GM06990 (cell line): ENCODE data around the gene SDF4.

Experiments
- DNase-seq: peaks from one replicate; pipeline ENCODE4 v3.0.0-alpha.2; 2011; ENCODE audit not compliant: insufficient read length; ENCODE audit errors: extremely low read depth
- H3K27me3 ChIP-seq: replicated peaks from 2 replicates; pipeline ENCODE4 v1.6.0; 2011; ENCODE audit warnings: low read length; ENCODE audit not compliant: control insufficient read depth, insufficient read depth
- H3K36me3 ChIP-seq: 2 replicates; pipeline ENCODE4 v1.5.1; 2011; ENCODE audit warnings: low read length; ENCODE audit not compliant: control insufficient read depth, insufficient read depth
- H3K4me3 ChIP-seq: replicated peaks from 2 replicates; pipeline ENCODE4 v1.5.1; 2011; ENCODE audit warnings: low read depth, mild to moderate bottlenecking, control low read depth, low read length
- TF ChIP-seq, protein P1 (sequence below): IDR thresholded peaks from 2 replicates; pipeline ENCODE4 v1.5.1; 2011; ENCODE audit warnings: low read length, control low read depth, mild to moderate bottlenecking, inconsistent platforms; ENCODE audit not compliant: insufficient read depth, poor library complexity, severe bottlenecking

The SDF4 gene

DNA sequence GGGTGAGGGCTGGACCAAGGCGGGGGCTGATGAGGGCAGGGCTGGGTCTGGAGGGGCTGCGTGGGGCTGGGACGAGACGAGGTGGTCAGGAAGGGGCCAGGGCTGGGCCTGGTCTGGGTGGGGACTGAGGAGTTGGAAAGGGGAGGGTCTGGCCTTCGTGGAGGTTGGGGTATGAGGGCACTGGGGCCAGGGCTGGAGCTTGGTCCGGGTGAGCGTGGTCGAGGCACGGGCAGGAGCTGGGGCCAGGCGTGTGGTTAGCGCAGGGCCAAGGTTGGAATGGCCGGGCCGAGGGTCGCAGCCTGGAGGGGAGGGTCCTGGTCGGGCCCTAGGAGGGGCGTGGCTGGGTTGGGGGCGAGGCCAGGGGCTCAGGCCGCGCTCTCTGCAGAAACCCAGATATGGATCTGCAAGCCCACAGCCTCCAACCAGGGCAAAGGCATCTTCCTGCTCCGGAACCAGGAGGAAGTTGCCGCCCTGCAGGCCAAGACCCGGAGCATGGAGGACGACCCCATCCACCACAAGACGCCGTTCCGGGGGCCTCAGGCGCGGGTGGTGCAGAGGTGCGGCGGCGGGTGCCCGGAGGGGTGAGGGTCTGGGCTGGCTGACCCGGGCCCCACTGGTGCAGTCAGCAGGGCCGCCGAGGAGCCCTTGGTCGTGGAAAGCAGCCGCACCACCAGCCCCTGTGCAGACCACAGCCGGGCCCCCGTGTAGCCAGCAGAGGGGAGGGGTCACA, 49.1 kb downstream of the SDF4 start:
- TF ChIP-seq, protein P1, sequence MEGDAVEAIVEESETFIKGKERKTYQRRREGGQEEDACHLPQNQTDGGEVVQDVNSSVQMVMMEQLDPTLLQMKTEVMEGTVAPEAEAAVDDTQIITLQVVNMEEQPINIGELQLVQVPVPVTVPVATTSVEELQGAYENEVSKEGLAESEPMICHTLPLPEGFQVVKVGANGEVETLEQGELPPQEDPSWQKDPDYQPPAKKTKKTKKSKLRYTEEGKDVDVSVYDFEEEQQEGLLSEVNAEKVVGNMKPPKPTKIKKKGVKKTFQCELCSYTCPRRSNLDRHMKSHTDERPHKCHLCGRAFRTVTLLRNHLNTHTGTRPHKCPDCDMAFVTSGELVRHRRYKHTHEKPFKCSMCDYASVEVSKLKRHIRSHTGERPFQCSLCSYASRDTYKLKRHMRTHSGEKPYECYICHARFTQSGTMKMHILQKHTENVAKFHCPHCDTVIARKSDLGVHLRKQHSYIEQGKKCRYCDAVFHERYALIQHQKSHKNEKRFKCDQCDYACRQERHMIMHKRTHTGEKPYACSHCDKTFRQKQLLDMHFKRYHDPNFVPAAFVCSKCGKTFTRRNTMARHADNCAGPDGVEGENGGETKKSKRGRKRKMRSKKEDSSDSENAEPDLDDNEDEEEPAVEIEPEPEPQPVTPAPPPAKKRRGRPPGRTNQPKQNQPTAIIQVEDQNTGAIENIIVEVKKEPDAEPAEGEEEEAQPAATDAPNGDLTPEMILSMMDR, result no peak
- Histone ChIP-seq H3K4me3 (no peak overlapping the region), H3K27me3 (no peaks in the 10 kb centered on the region; the same call in 1 of the 2 replicates), H3K36me3 (no peaks in the 10 kb centered on the region)
- peak; percentile 3 for DNase-seq

DNA sequence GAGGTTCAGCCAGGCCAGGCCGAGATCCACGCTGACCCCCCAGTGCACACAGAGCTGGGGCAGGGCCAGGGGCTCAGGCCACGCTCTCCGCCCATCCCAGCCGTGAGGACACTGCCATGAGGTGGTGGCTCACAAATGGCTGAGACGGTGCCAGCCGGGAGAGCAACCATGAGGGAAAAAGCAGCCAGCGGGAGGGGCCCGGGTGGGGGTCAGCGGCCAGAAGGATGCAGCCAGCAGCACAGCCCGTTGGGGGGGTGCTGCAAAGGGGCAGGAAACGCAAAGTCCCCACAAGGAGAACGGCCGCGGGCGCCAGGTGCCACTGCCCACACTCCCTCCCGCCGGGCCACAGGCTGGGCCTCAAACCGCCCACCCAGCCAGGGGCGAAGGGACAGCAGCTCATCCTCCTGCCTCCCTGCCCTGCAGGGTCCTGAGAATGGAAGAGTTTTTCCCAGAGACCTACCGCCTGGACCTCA, 49.8 kb downstream of the SDF4 start:
- H3K4me3 ChIP-seq, result no peak overlapping the region
- no peaks in the 10 kb centered on the region for H3K36me3 ChIP-seq
- TF ChIP-seq, protein P1, result no peak
- peak; percentile 0 for DNase-seq
- no peaks in the 10 kb centered on the region; the same call in none of the 2 replicates for H3K27me3 ChIP-seq

DNA sequence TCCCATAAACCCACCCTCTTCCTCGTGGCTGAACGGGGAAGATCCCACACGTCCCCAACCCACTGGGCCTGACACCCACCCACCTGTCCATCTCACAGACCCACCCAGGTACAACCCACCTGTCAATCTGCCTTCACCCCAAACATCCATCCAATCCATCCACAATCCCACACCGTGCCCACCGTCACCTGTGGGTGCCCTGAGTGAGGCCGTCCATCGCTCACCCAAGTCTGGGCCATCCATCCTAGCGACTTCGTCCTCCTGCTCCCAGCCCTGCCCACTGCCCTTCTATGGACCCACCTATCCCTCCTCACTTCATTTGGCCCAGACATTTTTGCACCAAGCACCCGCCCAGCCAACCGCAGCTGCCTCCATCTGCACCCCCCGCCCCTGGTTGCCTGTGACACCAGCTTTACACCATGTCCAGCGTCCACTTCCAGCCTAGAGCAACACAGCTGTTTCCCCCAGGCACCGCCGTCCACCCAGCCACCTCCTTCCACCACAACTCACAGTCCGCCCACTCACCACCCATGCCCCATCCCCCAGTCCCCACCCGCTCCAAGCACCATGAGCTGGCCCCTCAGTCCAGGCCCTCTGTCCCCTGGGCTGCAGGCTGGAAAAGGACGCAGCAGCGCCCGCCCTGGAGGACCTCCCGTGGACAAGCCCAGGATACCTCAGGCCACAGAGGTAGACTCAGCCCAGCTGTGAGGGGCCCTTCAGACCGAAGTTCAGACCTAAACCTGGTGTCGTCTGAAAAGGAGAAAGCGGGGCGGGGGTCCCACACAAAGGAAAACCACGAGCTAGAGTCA, 50.5 kb downstream of the SDF4 start:
- DNase-seq, result peak; percentile 3
- H3K36me3 ChIP-seq, result no peaks in the 10 kb centered on the region
- TF ChIP-seq, protein P1, result no peak
- no peak overlapping the region for H3K4me3 ChIP-seq
- no peaks in the 10 kb centered on the region; the same call in none of the 2 replicates for H3K27me3 ChIP-seq

DNA sequence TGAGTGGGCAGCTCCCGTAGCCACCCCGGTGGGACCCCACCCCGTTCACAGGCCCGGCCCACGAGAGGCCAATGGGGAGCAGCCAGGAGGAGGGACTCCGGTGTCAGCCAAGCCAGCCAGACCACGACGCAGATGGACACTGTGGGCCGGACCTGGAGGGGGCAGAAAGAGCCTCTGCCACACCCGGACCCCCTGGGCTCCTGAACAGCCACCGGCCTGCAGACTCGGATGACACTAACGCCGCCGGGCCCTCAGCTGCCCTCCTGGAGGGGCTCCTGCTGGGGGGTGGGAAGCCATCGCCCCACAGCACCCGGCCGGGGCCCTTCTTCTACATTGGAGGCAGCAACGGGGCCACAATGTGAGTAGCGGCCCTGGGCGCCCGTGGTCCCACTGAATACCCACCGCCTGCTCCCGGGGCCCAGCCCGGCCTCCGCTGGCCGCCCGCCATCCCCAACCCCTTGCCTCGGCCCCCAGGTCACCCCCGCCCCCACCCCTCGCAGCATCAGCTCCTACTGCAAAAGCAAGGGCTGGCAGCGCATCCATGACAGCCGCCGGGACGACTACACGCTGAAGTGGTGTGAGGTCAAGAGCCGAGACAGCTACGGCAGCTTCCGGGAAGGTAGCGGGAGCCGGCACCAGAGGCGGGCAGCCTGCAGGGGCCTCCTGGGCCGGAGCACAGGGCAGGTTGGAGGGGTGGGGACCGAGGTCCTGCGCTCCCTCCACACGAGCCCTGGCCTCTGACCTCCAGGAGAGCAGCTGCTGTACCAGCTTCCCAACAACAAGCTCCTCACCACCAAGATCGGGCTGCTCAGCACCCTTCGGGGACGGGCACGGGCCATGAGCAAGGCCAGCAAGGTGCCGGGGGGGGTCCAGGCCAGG, 51.6 kb downstream of the SDF4 start:
- Histone ChIP-seq H3K27me3 (no peaks in the 10 kb centered on the region; the same call in none of the 2 replicates), H3K4me3 (no peak overlapping the region), H3K36me3 (no peaks in the 10 kb centered on the region)
- DNase-seq, result peak; percentile 6
- TF ChIP-seq, protein P1, result no peak

DNA sequence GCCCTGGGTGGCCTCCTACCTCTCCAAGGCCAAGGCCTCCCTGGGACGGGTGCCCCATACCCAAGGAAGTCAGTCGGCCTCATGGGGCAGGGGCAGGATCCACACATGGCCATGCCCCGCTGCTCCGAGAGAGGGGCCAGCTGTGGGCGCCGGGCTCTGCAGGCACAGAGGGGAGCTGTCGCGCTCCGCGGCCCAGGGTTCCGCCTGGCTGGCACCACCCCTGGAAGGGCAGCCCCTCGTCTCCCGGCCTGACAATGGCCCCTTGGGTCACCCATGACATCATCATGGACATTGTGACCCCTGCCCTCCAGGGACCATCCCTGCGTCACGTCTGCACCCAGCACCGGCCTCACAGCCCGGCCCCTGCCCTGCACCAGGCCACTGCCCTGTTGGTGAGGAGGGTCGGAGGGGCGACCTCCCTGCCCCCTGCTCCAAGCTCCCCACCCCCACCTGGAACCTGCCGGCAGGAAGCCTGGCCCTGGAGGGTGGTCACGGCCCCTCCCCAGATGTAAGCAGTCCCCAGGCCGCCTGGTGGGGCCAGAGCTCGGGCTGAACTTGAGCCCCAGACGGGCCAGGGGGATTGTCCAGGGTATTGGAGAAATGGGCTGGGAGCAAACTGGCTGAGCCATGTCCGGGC, 52.3 kb downstream of the SDF4 start:
- TF ChIP-seq, protein P1, result no peak
- H3K27me3 ChIP-seq, result no peaks in the 10 kb centered on the region; the same call in none of the 2 replicates
- no peak for DNase-seq

More for the DNA sequence above, 52.3 kb downstream of the SDF4 start:
- Histone ChIP-seq H3K4me3 (no peak overlapping the region), H3K36me3 (no peaks in the 10 kb centered on the region)
